Transverse colon (tissue), 3 donors: ENCODE measurements around the gene GLIPR1L1.

Source experiments
- CTCF ChIP-seq, 5 experiments: fragments of 200-600 bp in 3 of 5; fragments of 450-650 bp in 2 of 5; sonication (generic) in 3 of 5; IDR thresholded peaks; 1 replicate in 2 of 5; 2 replicates in 3 of 5; pipeline ENCODE4 v1.5.1; 2016 to 2017; ENCODE audit warnings: antibody characterized with exemption in 5 of 5, inconsistent platforms in 3 of 5, mild to moderate bottlenecking in 2 of 5, moderate library complexity in 1 of 5
- POLR2A ChIP-seq: fragments of 450-650 bp; IDR thresholded peaks from one replicate; pipeline ENCODE4 v1.6.1; 2016; ENCODE audit warnings: antibody characterized with exemption, mild to moderate bottlenecking, moderate library complexity

- TF ChIP-seq CTCF (IDR thresholded peaks at IDR 0.05) = no peak
- no peak for TF ChIP-seq POLR2A
Observed at GRCh38 chr12:75288860-75289259, 45.6 kb upstream of the GLIPR1L1 start.
